OCI-LY1 (cell line): Measurements from ENCODE around the gene PABPN1L.

Source experiments
- EZH2 ChIP-seq: fragments of 200-600 bp; sonication (generic), shearing (Covaris generic); IDR thresholded peaks from 2 replicates; pipeline ENCODE4 v1.8.0; 2017; ENCODE audit warnings: borderline replicate concordance, mixed run types, mild to moderate bottlenecking, antibody characterized with exemption, low read length, moderate library complexity, mixed read lengths
- TF ChIP-seq, protein P1 (sequence below): fragments of 200-600 bp; sonication (generic), shearing (Covaris generic); IDR thresholded peaks from 2 replicates; pipeline ENCODE4 v1.5.1; 2017; ENCODE audit warnings: mild to moderate bottlenecking, antibody characterized with exemption, low read length, moderate library complexity, mixed read lengths

- TF ChIP-seq, protein P1, sequence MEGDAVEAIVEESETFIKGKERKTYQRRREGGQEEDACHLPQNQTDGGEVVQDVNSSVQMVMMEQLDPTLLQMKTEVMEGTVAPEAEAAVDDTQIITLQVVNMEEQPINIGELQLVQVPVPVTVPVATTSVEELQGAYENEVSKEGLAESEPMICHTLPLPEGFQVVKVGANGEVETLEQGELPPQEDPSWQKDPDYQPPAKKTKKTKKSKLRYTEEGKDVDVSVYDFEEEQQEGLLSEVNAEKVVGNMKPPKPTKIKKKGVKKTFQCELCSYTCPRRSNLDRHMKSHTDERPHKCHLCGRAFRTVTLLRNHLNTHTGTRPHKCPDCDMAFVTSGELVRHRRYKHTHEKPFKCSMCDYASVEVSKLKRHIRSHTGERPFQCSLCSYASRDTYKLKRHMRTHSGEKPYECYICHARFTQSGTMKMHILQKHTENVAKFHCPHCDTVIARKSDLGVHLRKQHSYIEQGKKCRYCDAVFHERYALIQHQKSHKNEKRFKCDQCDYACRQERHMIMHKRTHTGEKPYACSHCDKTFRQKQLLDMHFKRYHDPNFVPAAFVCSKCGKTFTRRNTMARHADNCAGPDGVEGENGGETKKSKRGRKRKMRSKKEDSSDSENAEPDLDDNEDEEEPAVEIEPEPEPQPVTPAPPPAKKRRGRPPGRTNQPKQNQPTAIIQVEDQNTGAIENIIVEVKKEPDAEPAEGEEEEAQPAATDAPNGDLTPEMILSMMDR = no peak
- no peak for TF ChIP-seq EZH2
Observed at GRCh38 chr16:88842308-88842756, 24.1 kb downstream of the PABPN1L start.
